Measurements from ENCODE around the gene DLGAP4. TPM values are rescaled to one million over a fixed set of nuclear protein-coding genes. Genes with fewer than 3 reads are reported as not detected.

DLGAP4 gene
- total and polyA plus RNA-seq, 2 of the 13 experiments (the other 11 are each of a cell fraction or from before 2014, with no cell fraction given), result 15.2 to 26.7 TPM

- TF ChIP-seq NCOA2 (CRISPR knock-in tag; IDR thresholded peaks at IDR 0.05) (no peak), SRY (CRISPR knock-in tag; IDR thresholded peaks at IDR 0.05) (peak; percentile 48; the same call in 1 of the 2 replicates), ATF7 (IDR thresholded peaks at IDR 0.05) (no peak), ATF7 (CRISPR knock-in tag; IDR thresholded peaks at IDR 0.05) (0 out of 2 replicates have a peak, but pooled peaks have one; percentile 33), FOXC1 (CRISPR knock-in tag; IDR thresholded peaks at IDR 0.05; ENCODE audit: borderline replicate concordance) (no peak), ZNF598 (CRISPR knock-in tag; IDR thresholded peaks at IDR 0.05; ENCODE audit: borderline replicate concordance) (0 out of 2 replicates have a peak, but pooled peaks have one; percentile 1), WIZ (CRISPR knock-in tag; IDR thresholded peaks at IDR 0.05) (no peak), ARID3A (IDR thresholded peaks at IDR 0.05; ENCODE audit: low read depth, low read length) (no peak), REL (CRISPR knock-in tag; conservative IDR thresholded peaks at IDR 0.05) (no peak), ZNF547 (CRISPR knock-in tag; IDR thresholded peaks at IDR 0.05) (0 out of 2 replicates have a peak, but pooled peaks have one; percentile 13), ELF4 (CRISPR knock-in tag; IDR thresholded peaks at IDR 0.05; ENCODE audit: borderline replicate concordance) (no peak), GTF3A (CRISPR knock-in tag; conservative IDR thresholded peaks at IDR 0.05) (no peak; the same call in 1 of the 2 replicates), SOX5 (CRISPR knock-in tag; IDR thresholded peaks at IDR 0.05; ENCODE audit: borderline replicate concordance) (no peak), TOPORS (CRISPR knock-in tag; IDR thresholded peaks at IDR 0.05) (no peak), ZNF770 (CRISPR knock-in tag; IDR thresholded peaks at IDR 0.05) (no peak), TRIM24 (CRISPR knock-in tag; IDR thresholded peaks at IDR 0.05) (no peak), ATF1 (CRISPR knock-in tag; IDR thresholded peaks at IDR 0.05) (no peak), SAFB2 (CRISPR knock-in tag; IDR thresholded peaks at IDR 0.05; ENCODE audit: borderline replicate concordance, low read depth) (no peak), ZNF30 (CRISPR knock-in tag; IDR thresholded peaks at IDR 0.05) (no peak; the same call in 1 of the 2 replicates), ELF1 (CRISPR knock-in tag; IDR thresholded peaks at IDR 0.05) (no peak), DNMT3B (CRISPR knock-in tag; conservative IDR thresholded peaks at IDR 0.05) (no peak), SP4 (CRISPR knock-in tag; IDR thresholded peaks at IDR 0.05) (no peak), PAX8 (CRISPR knock-in tag; IDR thresholded peaks at IDR 0.05; ENCODE audit: borderline replicate concordance) (no peak), CTCF (CRISPR knock-in tag; IDR thresholded peaks at IDR 0.05) (no peak), NR1H2 (CRISPR knock-in tag; IDR thresholded peaks at IDR 0.05; ENCODE audit: borderline replicate concordance, low read depth) (no peak)
Observed at GRCh38 chr20:36461600-36462439, 155.7 kb downstream of the DLGAP4 start (continued).

Data from HepG2 (cell line).